LNCAP (cell line): ENCODE data around the gene CSGALNACT2.

Source experiments
- CTCF ChIP-seq: fragments of 450-650 bp; IDR thresholded peaks from 2 replicates; pipeline ENCODE4 v1.5.1; 2017; ENCODE audit warnings: mild to moderate bottlenecking

The CSGALNACT2 gene

DNA sequence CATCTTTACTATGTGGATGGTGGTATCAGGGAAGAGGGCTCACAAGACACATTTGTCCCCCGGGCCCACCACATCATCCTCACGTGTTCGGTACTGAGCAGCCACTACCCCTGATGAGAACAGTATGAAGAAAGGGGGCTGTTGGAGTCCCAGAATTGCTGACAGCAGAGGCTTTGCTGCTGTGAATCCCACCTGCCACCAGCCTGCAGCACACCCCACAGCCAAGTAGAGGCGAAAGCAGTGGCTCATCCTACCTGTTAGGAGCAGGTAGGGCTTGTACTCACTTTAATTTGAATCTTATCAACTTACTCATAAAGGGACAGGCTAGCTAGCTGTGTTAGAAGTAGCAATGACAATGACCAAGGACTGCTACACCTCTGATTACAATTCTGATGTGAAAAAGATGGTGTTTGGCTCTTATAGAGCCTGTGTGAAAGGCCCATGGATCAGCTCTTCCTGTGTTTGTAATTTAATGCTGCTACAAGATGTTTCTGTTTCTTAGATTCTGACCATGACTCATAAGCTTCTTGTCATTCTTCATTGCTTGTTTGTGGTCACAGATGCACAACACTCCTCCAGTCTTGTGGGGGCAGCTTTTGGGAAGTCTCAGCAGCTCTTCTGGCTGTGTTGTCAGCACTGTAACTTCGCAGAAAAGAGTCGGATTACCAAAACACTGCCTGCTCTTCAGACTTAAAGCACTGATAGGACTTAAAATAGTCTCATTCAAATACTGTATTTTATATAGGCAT is 9.1 kb upstream of the CSGALNACT2 start:
- TF ChIP-seq CTCF: no peak

- TF ChIP-seq CTCF: no peak
Observed at GRCh38 chr10:43130770-43131171, 7.5 kb upstream of the CSGALNACT2 start.

- TF ChIP-seq CTCF: no peak
Observed at GRCh38 chr10:43131256-43131655, 7.0 kb upstream of the CSGALNACT2 start.

- TF ChIP-seq CTCF: no peak
Observed at GRCh38 chr10:43131906-43132305, 6.3 kb upstream of the CSGALNACT2 start.

- no peak for TF ChIP-seq CTCF
Observed at GRCh38 chr10:43132867-43133787, 5.1 kb upstream of the CSGALNACT2 start.

DNA sequence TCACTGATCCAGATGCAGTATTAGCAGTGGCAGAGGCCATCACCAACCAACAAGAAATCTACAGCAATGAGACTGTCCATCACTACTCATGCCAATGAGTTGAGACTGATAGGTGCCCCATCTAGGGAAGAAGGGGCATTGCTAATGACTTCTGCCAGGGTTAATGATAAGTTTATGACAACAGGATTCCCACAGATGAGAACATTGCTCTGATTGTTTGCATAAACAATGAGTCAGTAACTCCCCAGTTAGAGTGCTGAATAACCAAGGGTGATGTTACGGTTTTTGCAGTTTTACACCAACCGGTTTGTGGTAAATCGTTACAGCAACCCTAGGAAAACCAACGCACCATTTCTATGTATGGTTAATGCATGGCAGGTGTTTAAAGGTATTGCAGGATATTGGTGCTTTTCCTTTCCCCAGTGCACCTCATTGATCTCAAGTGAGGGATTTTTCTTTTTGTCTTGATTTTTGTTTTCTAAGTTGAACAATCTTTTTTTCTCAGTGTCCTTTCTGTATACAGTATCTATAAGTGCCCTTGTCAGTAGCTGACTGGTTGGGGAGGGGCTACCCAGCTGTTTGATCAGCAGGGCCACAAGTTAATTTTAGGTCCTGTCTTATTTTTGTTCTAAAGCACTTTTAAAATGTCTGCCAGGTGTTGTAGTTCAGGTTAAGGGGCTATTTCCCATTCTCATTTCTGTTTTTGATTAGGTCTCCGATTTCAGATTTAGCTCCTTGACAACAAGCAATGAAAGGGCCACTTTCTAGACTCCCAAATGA is 3.9 kb upstream of the CSGALNACT2 start:
- TF ChIP-seq CTCF: no peak

- no peak for TF ChIP-seq CTCF
Observed at GRCh38 chr10:43135064-43135463, 3.2 kb upstream of the CSGALNACT2 start.
